GM23338 (cell line): Measurements from ENCODE around the gene COL4A2. TPM values are rescaled to one million over a fixed set of nuclear protein-coding genes. Genes with fewer than 3 reads are reported as not detected.

ENCODE experiments used
- ATAC-seq: fragments of 200-7000 bp; cut with Tn5 transposase; 3 replicates; pipeline ENCODE4 v1.9.1; 2020
- DNase-seq: peaks from one replicate; pipeline ENCODE4 v3.0.0-alpha.2; 2015; ENCODE audit warnings: low spot score
- H2AFZ ChIP-seq: fragments of 200-600 bp; sonication (generic); 2 replicates; pipeline ENCODE4 v1.8.0; 2016; ENCODE audit warnings: antibody characterized with exemption, mild to moderate bottlenecking, moderate library complexity
- H3F3A ChIP-seq: fragments of 200-600 bp; sonication (generic); replicated peaks from 2 replicates; pipeline ENCODE4 v1.8.0; 2017; ENCODE audit warnings: antibody characterized with exemption, mixed run types, low read depth
- H3K27ac ChIP-seq: fragments of 200-600 bp; sonication (generic); 2 replicates; pipeline ENCODE4 v1.6.1; 2016; ENCODE audit warnings: low read depth
- H3K27me3 ChIP-seq: fragments of 200-600 bp; sonication (generic); 2 replicates; pipeline ENCODE4 v1.8.0; 2016; ENCODE audit warnings: mild to moderate bottlenecking, mixed run types, moderate library complexity; ENCODE audit not compliant: insufficient read depth
- H3K36me3 ChIP-seq: fragments of 200-600 bp; sonication (generic); 2 replicates; pipeline ENCODE4 v1.8.0; 2016; ENCODE audit warnings: mild to moderate bottlenecking; ENCODE audit not compliant: insufficient read depth
- H3K4me1 ChIP-seq: fragments of 200-600 bp; sonication (generic); 2 replicates; pipeline ENCODE4 v1.8.0; 2016; ENCODE audit warnings: mild to moderate bottlenecking, moderate library complexity; ENCODE audit not compliant: insufficient read depth
- H3K4me2 ChIP-seq: fragments of 200-600 bp; sonication (generic); 2 replicates; pipeline ENCODE4 v1.7.1; 2017; ENCODE audit warnings: mixed run types
- H3K4me3 ChIP-seq: fragments of 200-600 bp; sonication (generic); 2 replicates; pipeline ENCODE4 v1.6.1; 2016; ENCODE audit warnings: mixed run types
- H3K79me2 ChIP-seq: fragments of 200-600 bp; sonication (generic); replicated peaks from 2 replicates; pipeline ENCODE4 v1.8.0; 2017; ENCODE audit warnings: mild to moderate bottlenecking; ENCODE audit not compliant: insufficient read depth
- H3K9me2 ChIP-seq: fragments of 200-600 bp; sonication (generic); 2 replicates; pipeline ENCODE4 v1.8.0; 2017; ENCODE audit not compliant: insufficient read depth
- H4K20me1 ChIP-seq: fragments of 200-600 bp; sonication (generic); replicated peaks from 2 replicates; pipeline ENCODE4 v1.8.0; 2017; ENCODE audit warnings: mild to moderate bottlenecking; ENCODE audit not compliant: insufficient read depth
- H3K27ac Mint-ChIP-seq: 2 replicates; pipeline ENCODE4 v1.8.0; 2020; ENCODE audit warnings: inconsistent platforms, mild to moderate bottlenecking, moderate library complexity, mixed read lengths
- H3K27me3 Mint-ChIP-seq: 3 replicates; pipeline ENCODE4 v1.8.0; 2022; ENCODE audit warnings: low read depth, mild to moderate bottlenecking, moderate library complexity, mixed read lengths, inconsistent platforms; ENCODE audit not compliant: insufficient read depth, poor library complexity
- H3K36me3 Mint-ChIP-seq: 3 replicates; pipeline ENCODE4 v1.8.0; 2021; ENCODE audit warnings: low read depth, mild to moderate bottlenecking, inconsistent platforms, moderate library complexity, mixed read lengths
- H3K4me1 Mint-ChIP-seq: 3 replicates; pipeline ENCODE4 v1.8.0; 2020; ENCODE audit warnings: mild to moderate bottlenecking, inconsistent platforms, mixed read lengths
- H3K4me3 Mint-ChIP-seq: 3 replicates; pipeline ENCODE4 v1.8.0; 2021; ENCODE audit warnings: moderate library complexity, mild to moderate bottlenecking, inconsistent platforms, mixed read lengths
- H3K9me3 Mint-ChIP-seq: 3 replicates; pipeline ENCODE4 v1.8.0; 2020; ENCODE audit warnings: moderate library complexity, mild to moderate bottlenecking, inconsistent platforms, mixed read lengths
- CREB1 ChIP-seq: fragments of 250-450 bp; sonication (Bioruptor Pico); IDR thresholded peaks from 2 replicates; pipeline ENCODE4 v1.5.0; 2020; ENCODE audit warnings: low read depth, mild to moderate bottlenecking, moderate library complexity
- EZH2 ChIP-seq: fragments of 200-600 bp; sonication (generic); IDR thresholded peaks from one replicate; pipeline ENCODE4 v1.8.0; 2017; ENCODE audit warnings: antibody characterized with exemption, mild to moderate bottlenecking, low read depth; ENCODE audit not compliant: unreplicated experiment
- EZH2phosphoT487 ChIP-seq: fragments of 200-600 bp; sonication (generic); IDR thresholded peaks from one replicate; pipeline ENCODE4 v1.8.1; 2018; ENCODE audit warnings: antibody characterized with exemption; ENCODE audit not compliant: unreplicated experiment
- JUNB ChIP-seq: IDR thresholded peaks from one replicate; pipeline ENCODE4 v1.6.1; 2016; ENCODE audit warnings: antibody characterized with exemption; ENCODE audit not compliant: unreplicated experiment
- NANOG ChIP-seq: IDR thresholded peaks from 2 replicates; pipeline ENCODE4 v1.6.1; 2016; ENCODE audit warnings: antibody characterized with exemption, borderline replicate concordance
- POLR2AphosphoS5 ChIP-seq: IDR thresholded peaks from 2 replicates; pipeline ENCODE4 v1.6.1; 2016; ENCODE audit warnings: antibody characterized with exemption, low read depth
- REST ChIP-seq: IDR thresholded peaks from one replicate; pipeline ENCODE4 v1.6.1; 2018; ENCODE audit warnings: antibody characterized with exemption; ENCODE audit not compliant: unreplicated experiment
- STAT1 ChIP-seq: IDR thresholded peaks from one replicate; pipeline ENCODE4 v1.6.1; 2016; ENCODE audit warnings: antibody characterized with exemption; ENCODE audit not compliant: unreplicated experiment
- ZNF114 ChIP-seq: fragments of 250-450 bp; sonication (Bioruptor Pico); IDR thresholded peaks from 2 replicates; pipeline ENCODE4 v1.5.0; 2020; ENCODE audit warnings: mild to moderate bottlenecking, moderate library complexity
- ZNF331 ChIP-seq: fragments of 250-450 bp; sonication (Bioruptor Pico); IDR thresholded peaks from 2 replicates; pipeline ENCODE4 v1.5.0; 2020; ENCODE audit warnings: low read depth, mild to moderate bottlenecking, moderate library complexity
- polyA plus RNA-seq: library from polyadenylated mRNA; unstranded; fragments of >200 nt; fragmentation: Nextera tagmentation; extraction: Ambion mirVana; gene quantifications from 2 replicates; pipeline ENCODE4 v1.2.1, GENCODE V29; 2016
- total RNA-seq: library from RNA; depleted of rRNA; stranded (reverse); fragments of >200 nt; shearing (Covaris generic); gene quantifications from 2 replicates; pipeline ENCODE4 v1.2.3, GENCODE V29; 2014
- TF ChIP-seq, protein P1 (sequence below): IDR thresholded peaks from 2 replicates; pipeline ENCODE4 v1.6.1; 2016; ENCODE audit warnings: antibody characterized with exemption
- TF ChIP-seq, protein P2 (sequence below), 2 experiments: fragments of 200-600 bp in 1 of 2; sonication (generic) in 1 of 2; conservative IDR thresholded peaks; 2 replicates each; pipeline versions ENCODE4 v1.5.1 to v1.6.1; 2016 to 2017; ENCODE audit warnings: antibody characterized with exemption in 2 of 2, low read depth in 2 of 2, mild to moderate bottlenecking in 2 of 2, moderate library complexity in 1 of 2
- TF ChIP-seq, protein P3 (sequence below): fragments of 250-450 bp; sonication (Bioruptor Pico); IDR thresholded peaks from 2 replicates; pipeline ENCODE4 v1.5.0; 2020; ENCODE audit warnings: mild to moderate bottlenecking, moderate library complexity

Gene COL4A2
- total and polyA plus RNA-seq, 2 experiments from 2014 or later, result 37.4 to 131 TPM

GRCh38 chr13:110380359-110381028 is 73.4 kb downstream of the COL4A2 start:
- H2AFZ ChIP-seq, result no peak overlapping the region
- no peaks in the 10 kb centered on the region for H3F3A ChIP-seq
- no peak overlapping the region for H3K27ac Mint-ChIP-seq
- H3K4me2 ChIP-seq, result peak overlapping the region; percentile 59; the same call in 1 of the 2 replicates
- peaks cover 21% of the 10 kb centered on the region for H3K4me1 ChIP-seq
- no peak for DNase-seq
- no peaks in the 10 kb centered on the region for H3K27me3 ChIP-seq
- H3K4me1 Mint-ChIP-seq, result peaks cover 34% of the 10 kb centered on the region
- no peaks in the 10 kb centered on the region for H3K79me2 ChIP-seq
- H3K4me3 ChIP-seq, result no peak overlapping the region
- H3K4me3 Mint-ChIP-seq, result 0 out of 3 replicates have a peak overlapping the region, but pooled peaks have one; percentile 5
- H3K36me3 ChIP-seq, result no peaks in the 10 kb centered on the region
- H3K27me3 Mint-ChIP-seq, result peaks cover 17% of the 10 kb centered on the region
- ATAC-seq, result no peak
- H3K9me3 Mint-ChIP-seq, result peaks cover 17% of the 10 kb centered on the region
- peaks cover 22% of the 10 kb centered on the region for H3K36me3 Mint-ChIP-seq
- H4K20me1 ChIP-seq, result peaks cover 13% of the 10 kb centered on the region
- no peak for TF ChIP-seq STAT1
- no peak for TF ChIP-seq POLR2AphosphoS5
- no peak for TF ChIP-seq EZH2phosphoT487
- no peak for TF ChIP-seq ZNF114
- TF ChIP-seq, protein P1, sequence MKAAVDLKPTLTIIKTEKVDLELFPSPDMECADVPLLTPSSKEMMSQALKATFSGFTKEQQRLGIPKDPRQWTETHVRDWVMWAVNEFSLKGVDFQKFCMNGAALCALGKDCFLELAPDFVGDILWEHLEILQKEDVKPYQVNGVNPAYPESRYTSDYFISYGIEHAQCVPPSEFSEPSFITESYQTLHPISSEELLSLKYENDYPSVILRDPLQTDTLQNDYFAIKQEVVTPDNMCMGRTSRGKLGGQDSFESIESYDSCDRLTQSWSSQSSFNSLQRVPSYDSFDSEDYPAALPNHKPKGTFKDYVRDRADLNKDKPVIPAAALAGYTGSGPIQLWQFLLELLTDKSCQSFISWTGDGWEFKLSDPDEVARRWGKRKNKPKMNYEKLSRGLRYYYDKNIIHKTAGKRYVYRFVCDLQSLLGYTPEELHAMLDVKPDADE, result no peak
- no peak for TF ChIP-seq JUNB
- no peak for TF ChIP-seq ZNF331 (CRISPR knock-in tag)
- TF ChIP-seq, protein P2, sequence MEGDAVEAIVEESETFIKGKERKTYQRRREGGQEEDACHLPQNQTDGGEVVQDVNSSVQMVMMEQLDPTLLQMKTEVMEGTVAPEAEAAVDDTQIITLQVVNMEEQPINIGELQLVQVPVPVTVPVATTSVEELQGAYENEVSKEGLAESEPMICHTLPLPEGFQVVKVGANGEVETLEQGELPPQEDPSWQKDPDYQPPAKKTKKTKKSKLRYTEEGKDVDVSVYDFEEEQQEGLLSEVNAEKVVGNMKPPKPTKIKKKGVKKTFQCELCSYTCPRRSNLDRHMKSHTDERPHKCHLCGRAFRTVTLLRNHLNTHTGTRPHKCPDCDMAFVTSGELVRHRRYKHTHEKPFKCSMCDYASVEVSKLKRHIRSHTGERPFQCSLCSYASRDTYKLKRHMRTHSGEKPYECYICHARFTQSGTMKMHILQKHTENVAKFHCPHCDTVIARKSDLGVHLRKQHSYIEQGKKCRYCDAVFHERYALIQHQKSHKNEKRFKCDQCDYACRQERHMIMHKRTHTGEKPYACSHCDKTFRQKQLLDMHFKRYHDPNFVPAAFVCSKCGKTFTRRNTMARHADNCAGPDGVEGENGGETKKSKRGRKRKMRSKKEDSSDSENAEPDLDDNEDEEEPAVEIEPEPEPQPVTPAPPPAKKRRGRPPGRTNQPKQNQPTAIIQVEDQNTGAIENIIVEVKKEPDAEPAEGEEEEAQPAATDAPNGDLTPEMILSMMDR (conservative IDR thresholded peaks at IDR 0.05; ENCODE audit: low read depth in 2 of 2), result no peak
- TF ChIP-seq CREB1 (CRISPR knock-in tag), result no peak
- TF ChIP-seq REST, result no peak
- TF ChIP-seq NANOG, result no peak
- TF ChIP-seq, protein P3, sequence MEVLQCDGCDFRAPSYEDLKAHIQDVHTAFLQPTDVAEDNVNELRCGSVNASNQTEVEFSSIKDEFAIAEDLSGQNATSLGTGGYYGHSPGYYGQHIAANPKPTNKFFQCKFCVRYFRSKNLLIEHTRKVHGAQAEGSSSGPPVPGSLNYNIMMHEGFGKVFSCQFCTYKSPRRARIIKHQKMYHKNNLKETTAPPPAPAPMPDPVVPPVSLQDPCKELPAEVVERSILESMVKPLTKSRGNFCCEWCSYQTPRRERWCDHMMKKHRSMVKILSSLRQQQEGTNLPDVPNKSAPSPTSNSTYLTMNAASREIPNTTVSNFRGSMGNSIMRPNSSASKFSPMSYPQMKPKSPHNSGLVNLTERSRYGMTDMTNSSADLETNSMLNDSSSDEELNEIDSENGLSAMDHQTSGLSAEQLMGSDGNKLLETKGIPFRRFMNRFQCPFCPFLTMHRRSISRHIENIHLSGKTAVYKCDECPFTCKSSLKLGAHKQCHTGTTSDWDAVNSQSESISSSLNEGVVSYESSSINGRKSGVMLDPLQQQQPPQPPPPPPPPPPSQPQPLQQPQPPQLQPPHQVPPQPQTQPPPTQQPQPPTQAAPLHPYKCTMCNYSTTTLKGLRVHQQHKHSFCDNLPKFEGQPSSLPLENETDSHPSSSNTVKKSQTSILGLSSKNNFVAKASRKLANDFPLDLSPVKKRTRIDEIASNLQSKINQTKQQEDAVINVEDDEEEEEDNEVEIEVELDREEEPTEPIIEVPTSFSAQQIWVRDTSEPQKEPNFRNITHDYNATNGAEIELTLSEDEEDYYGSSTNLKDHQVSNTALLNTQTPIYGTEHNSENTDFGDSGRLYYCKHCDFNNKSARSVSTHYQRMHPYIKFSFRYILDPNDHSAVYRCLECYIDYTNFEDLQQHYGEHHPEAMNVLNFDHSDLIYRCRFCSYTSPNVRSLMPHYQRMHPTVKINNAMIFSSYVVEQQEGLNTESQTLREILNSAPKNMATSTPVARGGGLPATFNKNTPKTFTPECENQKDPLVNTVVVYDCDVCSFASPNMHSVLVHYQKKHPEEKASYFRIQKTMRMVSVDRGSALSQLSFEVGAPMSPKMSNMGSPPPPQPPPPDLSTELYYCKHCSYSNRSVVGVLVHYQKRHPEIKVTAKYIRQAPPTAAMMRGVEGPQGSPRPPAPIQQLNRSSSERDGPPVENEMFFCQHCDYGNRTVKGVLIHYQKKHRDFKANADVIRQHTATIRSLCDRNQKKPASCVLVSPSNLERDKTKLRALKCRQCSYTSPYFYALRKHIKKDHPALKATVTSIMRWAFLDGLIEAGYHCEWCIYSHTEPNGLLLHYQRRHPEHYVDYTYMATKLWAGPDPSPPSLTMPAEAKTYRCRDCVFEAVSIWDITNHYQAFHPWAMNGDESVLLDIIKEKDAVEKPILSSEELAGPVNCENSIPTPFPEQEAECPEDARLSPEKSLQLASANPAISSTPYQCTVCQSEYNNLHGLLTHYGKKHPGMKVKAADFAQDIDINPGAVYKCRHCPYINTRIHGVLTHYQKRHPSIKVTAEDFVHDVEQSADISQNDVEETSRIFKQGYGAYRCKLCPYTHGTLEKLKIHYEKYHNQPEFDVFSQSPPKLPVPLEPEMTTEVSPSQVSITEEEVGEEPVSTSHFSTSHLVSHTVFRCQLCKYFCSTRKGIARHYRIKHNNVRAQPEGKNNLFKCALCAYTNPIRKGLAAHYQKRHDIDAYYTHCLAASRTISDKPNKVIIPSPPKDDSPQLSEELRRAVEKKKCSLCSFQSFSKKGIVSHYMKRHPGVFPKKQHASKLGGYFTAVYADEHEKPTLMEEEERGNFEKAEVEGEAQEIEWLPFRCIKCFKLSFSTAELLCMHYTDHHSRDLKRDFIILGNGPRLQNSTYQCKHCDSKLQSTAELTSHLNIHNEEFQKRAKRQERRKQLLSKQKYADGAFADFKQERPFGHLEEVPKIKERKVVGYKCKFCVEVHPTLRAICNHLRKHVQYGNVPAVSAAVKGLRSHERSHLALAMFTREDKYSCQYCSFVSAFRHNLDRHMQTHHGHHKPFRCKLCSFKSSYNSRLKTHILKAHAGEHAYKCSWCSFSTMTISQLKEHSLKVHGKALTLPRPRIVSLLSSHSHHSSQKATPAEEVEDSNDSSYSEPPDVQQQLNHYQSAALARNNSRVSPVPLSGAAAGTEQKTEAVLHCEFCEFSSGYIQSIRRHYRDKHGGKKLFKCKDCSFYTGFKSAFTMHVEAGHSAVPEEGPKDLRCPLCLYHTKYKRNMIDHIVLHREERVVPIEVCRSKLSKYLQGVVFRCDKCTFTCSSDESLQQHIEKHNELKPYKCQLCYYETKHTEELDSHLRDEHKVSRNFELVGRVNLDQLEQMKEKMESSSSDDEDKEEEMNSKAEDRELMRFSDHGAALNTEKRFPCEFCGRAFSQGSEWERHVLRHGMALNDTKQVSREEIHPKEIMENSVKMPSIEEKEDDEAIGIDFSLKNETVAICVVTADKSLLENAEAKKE (CRISPR knock-in tag), result no peak
- TF ChIP-seq EZH2, result no peak
- no peak overlapping the region for H3K27ac ChIP-seq
- no peaks in the 10 kb centered on the region for H3K9me2 ChIP-seq
